Tibial nerve (tissue), 4 donors: ENCODE results near the gene TNIK. TPM values are rescaled to one million over a fixed set of nuclear protein-coding genes. Genes with fewer than 3 reads are reported as not detected.

Experiments used
- DNase-seq, 2 donors: peaks; one replicate each; pipeline ENCODE4 v3.0.0-alpha.2; 2019; ENCODE audit warnings: low spot score in 2 of 2
- H3K27ac ChIP-seq, 4 donors: fragments of 200-600 bp; sonication (generic) in 3 of 4; one replicate each; pipeline ENCODE4 v1.5.1; 2017 to 2019; ENCODE audit warnings: mild to moderate bottlenecking in 1 of 4
- H3K27me3 ChIP-seq, 2 donors: fragments of 200-600 bp; sonication (generic) in 1 of 2; one replicate each; pipeline versions ENCODE4 v1.5.1 to v1.6.0; 2017 to 2019
- H3K36me3 ChIP-seq, 3 donors: fragments of 200-600 bp; sonication (generic); one replicate each; pipeline ENCODE4 v1.5.1; 2018 to 2019
- H3K4me1 ChIP-seq, 4 donors: fragments of 200-600 bp; sonication (generic) in 3 of 4; one replicate each; pipeline ENCODE4 v1.5.1; 2017 to 2019
- H3K4me3 ChIP-seq, 4 donors: fragments of 200-600 bp; sonication (generic) in 3 of 4; one replicate each; pipeline ENCODE4 v1.5.1; 2017 to 2019; ENCODE audit warnings: mild to moderate bottlenecking in 1 of 4, moderate library complexity in 1 of 4
- H3K9me3 ChIP-seq, 4 donors: fragments of 200-600 bp; sonication (generic) in 3 of 4; one replicate each; pipeline ENCODE4 v1.5.1; 2017 to 2019
- EP300 ChIP-seq, 2 donors: sonication (generic); formaldehyde crosslinking; IDR thresholded peaks; one replicate each; pipeline ENCODE4 v1.6.1; 2017; ENCODE audit warnings: antibody characterized with exemption in 2 of 2, mild to moderate bottlenecking in 1 of 2
- POLR2A ChIP-seq, 2 donors: fragments of 450-650 bp; IDR thresholded peaks; one replicate each; pipeline ENCODE4 v1.6.1; 2017; ENCODE audit warnings: antibody characterized with exemption in 2 of 2, mild to moderate bottlenecking in 2 of 2, moderate library complexity in 2 of 2
- WGBS, 2 donors: methylation state at CpG; one replicate each; pipeline ENCODE4 v1.1.5; 2018; 5-methylcytosine and 5-hydroxymethylcytosine counted together
- total RNA-seq, 4 donors: library from RNA; depleted of rRNA; stranded (reverse); fragments of >200 nt; gene quantifications; one replicate each; pipeline ENCODE4 v1.1.0, GENCODE V29; 2016
- TF ChIP-seq, protein P1 (sequence below), 5 experiments: fragments of 200-600 bp in 3 of 5; fragments of 450-650 bp in 2 of 5; sonication (generic) in 3 of 5; IDR thresholded peaks; one replicate each; pipeline ENCODE4 v1.5.1; 2016 to 2019; ENCODE audit warnings: antibody characterized with exemption in 5 of 5, mild to moderate bottlenecking in 3 of 5, moderate library complexity in 2 of 5

The TNIK gene
- total RNA-seq, 4 donors from 2014 or later: 5.4 to 11.1 (median 7.5) TPM

DNA sequence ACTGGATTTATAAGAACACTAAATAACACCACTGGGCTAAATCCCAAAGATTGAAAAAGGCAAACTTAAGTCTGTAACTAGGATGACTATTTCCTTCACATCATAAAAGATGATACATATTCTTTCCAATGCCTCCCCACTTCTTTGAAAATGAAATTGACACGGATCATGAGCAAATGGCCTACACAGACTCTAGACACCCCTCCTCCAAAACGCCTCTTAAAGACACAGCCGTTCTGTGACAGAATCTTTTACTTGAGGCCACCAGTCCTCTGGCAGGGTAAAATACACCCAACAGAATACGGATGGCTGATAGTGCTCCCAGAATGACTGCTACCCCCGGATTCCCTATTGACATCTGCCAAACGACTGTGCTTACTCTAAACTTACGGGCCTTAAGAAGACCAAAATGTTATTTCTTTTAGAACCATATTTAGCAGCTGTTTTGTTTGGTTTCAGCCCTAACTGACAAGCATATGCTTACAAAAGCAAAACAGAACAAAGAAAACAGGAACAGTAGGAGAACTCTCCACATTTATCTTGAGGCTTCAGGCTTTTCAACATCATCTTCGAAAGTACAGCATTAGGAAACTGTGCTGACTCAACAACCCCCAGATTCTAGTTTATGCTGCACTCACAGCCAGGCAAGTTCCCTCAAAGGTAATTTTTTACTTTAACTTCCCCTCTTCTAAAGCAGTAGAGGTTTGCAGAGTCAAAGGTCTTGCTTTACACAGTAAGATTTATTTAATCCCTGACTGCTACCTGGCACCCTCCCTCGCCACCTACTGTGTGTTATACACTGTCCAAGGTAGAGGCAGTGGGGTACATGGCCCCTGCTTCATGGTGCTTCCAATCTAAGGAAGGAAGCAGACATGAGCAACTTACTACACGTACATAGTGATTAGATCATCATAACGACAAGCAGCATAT, 84.3 kb downstream of the TNIK start:
- TF ChIP-seq POLR2A (IDR thresholded peaks at IDR 0.05): no peak
- TF ChIP-seq EP300 (IDR thresholded peaks at IDR 0.05): peak in 1 of 2 donors; percentile 36
- peaks cover 0 to 4% (median 0%) of the 10 kb centered on the region in 4 donors for H3K4me1 ChIP-seq
- no peak for DNase-seq
- H3K4me3 ChIP-seq: no peak overlapping the region
- no peaks in the 10 kb centered on the region for H3K27me3 ChIP-seq
- H3K9me3 ChIP-seq: no peaks in the 10 kb centered on the region
- WGBS, 2 donors: 62 to 68% methylated on average over 11 of the region's 11 CpGs
- H3K27ac ChIP-seq: peak overlapping the region in 3 of 4 donors; percentile 1 to 52 (median 34)
- H3K36me3 ChIP-seq: no peaks in the 10 kb centered on the region

- Histone ChIP-seq H3K27ac (no peak overlapping the region), H3K9me3 (no peaks in the 10 kb centered on the region), H3K36me3 (no peaks in the 10 kb centered on the region), H3K4me1 (peaks cover 0 to 4% (median 0%) of the 10 kb centered on the region in 4 donors), H3K27me3 (no peaks in the 10 kb centered on the region), H3K4me3 (no peak overlapping the region)
- TF ChIP-seq EP300 (IDR thresholded peaks at IDR 0.05) (no peak), POLR2A (IDR thresholded peaks at IDR 0.05) (no peak)
- TF ChIP-seq, protein P1, sequence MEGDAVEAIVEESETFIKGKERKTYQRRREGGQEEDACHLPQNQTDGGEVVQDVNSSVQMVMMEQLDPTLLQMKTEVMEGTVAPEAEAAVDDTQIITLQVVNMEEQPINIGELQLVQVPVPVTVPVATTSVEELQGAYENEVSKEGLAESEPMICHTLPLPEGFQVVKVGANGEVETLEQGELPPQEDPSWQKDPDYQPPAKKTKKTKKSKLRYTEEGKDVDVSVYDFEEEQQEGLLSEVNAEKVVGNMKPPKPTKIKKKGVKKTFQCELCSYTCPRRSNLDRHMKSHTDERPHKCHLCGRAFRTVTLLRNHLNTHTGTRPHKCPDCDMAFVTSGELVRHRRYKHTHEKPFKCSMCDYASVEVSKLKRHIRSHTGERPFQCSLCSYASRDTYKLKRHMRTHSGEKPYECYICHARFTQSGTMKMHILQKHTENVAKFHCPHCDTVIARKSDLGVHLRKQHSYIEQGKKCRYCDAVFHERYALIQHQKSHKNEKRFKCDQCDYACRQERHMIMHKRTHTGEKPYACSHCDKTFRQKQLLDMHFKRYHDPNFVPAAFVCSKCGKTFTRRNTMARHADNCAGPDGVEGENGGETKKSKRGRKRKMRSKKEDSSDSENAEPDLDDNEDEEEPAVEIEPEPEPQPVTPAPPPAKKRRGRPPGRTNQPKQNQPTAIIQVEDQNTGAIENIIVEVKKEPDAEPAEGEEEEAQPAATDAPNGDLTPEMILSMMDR (IDR thresholded peaks at IDR 0.05): no peak
- no peak for DNase-seq
- WGBS, 2 donors: 50 to 51% methylated on average over 3 of the region's 3 CpGs
These were observed 85.4 kb downstream of the TNIK start for GRCh38 chr3:171374661-171375285.

- Histone ChIP-seq H3K9me3 (no peaks in the 10 kb centered on the region), H3K27me3 (no peaks in the 10 kb centered on the region), H3K36me3 (no peaks in the 10 kb centered on the region), H3K4me1 (peaks cover 0 to 4% (median 0%) of the 10 kb centered on the region in 4 donors), H3K4me3 (no peak overlapping the region), H3K27ac (no peak overlapping the region)
- DNase-seq: no peak
- WGBS, 2 donors: 54 to 61% methylated on average over 1 of the region's 1 CpG
- TF ChIP-seq, protein P1 (IDR thresholded peaks at IDR 0.05): no peak
- no peak for TF ChIP-seq EP300 (IDR thresholded peaks at IDR 0.05)
- TF ChIP-seq POLR2A (IDR thresholded peaks at IDR 0.05): no peak
These were observed 85.9 kb downstream of the TNIK start for GRCh38 chr3:171374260-171374659.

- Histone ChIP-seq H3K9me3 (no peaks in the 10 kb centered on the region), H3K4me1 (peaks cover 0 to 4% (median 0%) of the 10 kb centered on the region in 4 donors), H3K27ac (no peak overlapping the region), H3K36me3 (no peaks in the 10 kb centered on the region), H3K4me3 (no peak overlapping the region), H3K27me3 (no peaks in the 10 kb centered on the region)
- DNase-seq: no peak
- WGBS, 2 donors: 91 to 93% methylated on average over 2 of the region's 2 CpGs
- no peak for TF ChIP-seq EP300 (IDR thresholded peaks at IDR 0.05)
- TF ChIP-seq, protein P1 (IDR thresholded peaks at IDR 0.05): no peak
- no peak for TF ChIP-seq POLR2A (IDR thresholded peaks at IDR 0.05)
These were observed 86.5 kb downstream of the TNIK start for GRCh38 chr3:171373711-171374110.

DNA sequence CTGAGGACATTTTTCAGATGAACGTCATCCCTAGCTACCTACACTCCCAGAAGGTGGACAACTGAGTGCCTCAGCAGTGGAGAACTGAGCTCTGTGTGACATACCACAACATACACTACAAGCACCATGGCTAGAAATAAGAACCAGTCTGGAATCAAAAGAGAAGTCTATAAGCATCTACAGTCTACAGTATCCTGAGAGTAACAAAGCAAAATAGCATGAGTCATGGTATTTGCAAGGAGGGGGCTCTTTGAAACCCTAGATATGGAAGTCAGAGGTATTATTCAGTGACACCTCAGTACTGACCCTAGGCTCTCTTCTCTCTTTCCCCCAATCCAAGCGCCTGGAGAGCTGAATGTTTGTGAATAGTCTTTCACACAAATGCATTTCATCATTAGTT, 87.5 kb downstream of the TNIK start:
- no peak for DNase-seq
- peaks cover 0 to 4% (median 0%) of the 10 kb centered on the region in 4 donors for H3K4me1 ChIP-seq
- no peaks in the 10 kb centered on the region for H3K36me3 ChIP-seq
- TF ChIP-seq, protein P1 (IDR thresholded peaks at IDR 0.05): no peak
- TF ChIP-seq POLR2A (IDR thresholded peaks at IDR 0.05) (no peak), EP300 (IDR thresholded peaks at IDR 0.05) (no peak)
- WGBS, 2 donors: 96% methylated on average over 2 of the region's 2 CpGs
- H3K27ac ChIP-seq: no peak overlapping the region
- H3K4me3 ChIP-seq: no peak overlapping the region
- no peaks in the 10 kb centered on the region for H3K9me3 ChIP-seq
- H3K27me3 ChIP-seq: no peaks in the 10 kb centered on the region
